ENCODE results near the gene NEO1. TPM values are rescaled to one million over a fixed set of nuclear protein-coding genes. Genes with fewer than 3 reads are reported as not detected.

The NEO1 gene
- polyA plus RNA-seq, 2 of the 4 experiments (the other 2 are of a cell fraction) = 29.1 to 30.3 TPM

GRCh38 chr15:73239564-73240215, 187.4 kb downstream of the NEO1 start:
- CTCF ChIA-PET = interaction anchor here (0.6 to 6.6 kb wide), 21 partner anchors 8 to 542 kb away, joined by 3 to 78 read pairs (median 4); no protein-coding TSS in a partner anchor
- Histone ChIP-seq H3K4me2 (no peak overlapping the region), H3K27ac (no peak overlapping the region), H3K4me1 (no peaks in the 10 kb centered on the region), H3K4me3 (no peak overlapping the region), H3K9me3 (no peaks in the 10 kb centered on the region)
- FAIRE-seq = no peak
- TF ChIP-seq ZFP36 (IDR thresholded peaks at IDR 0.05; ENCODE audit: borderline replicate concordance, partially characterized antibody) = no peak
- no peak for TF ChIP-seq MYC (IDR thresholded peaks at IDR 0.05; ENCODE audit: borderline replicate concordance, low read length)
- TF ChIP-seq RAD21 (conservative IDR thresholded peaks at IDR 0.05 in 1 of 2, IDR thresholded peaks at IDR 0.05 in 1 of 2) = peak; percentile 41 to 50; a peak in 3 of 5 replicates
- peak; percentile 27 for TF ChIP-seq CTCF (IDR thresholded peaks at IDR 0.05)
- TF ChIP-seq CEBPB (IDR thresholded peaks at IDR 0.05) = no peak
- no peak for TF ChIP-seq JUNB (IDR thresholded peaks at IDR 0.05)
- 0 out of 3 replicates have a peak, but pooled peaks have one; percentile 18 for TF ChIP-seq SMC3 (IDR thresholded peaks at IDR 0.05)
- no peak for TF ChIP-seq FOSL2 (IDR thresholded peaks at IDR 0.05)
- TF ChIP-seq FOSL2 (CRISPR knock-in tag; IDR thresholded peaks at IDR 0.05) = no peak
- no peak for TF ChIP-seq RNF2 (IDR thresholded peaks at IDR 0.05; ENCODE audit: borderline replicate concordance, low read depth)
- ATAC-seq = peak; percentile 79 to 85; a peak in 4 of 6 replicates
- POLR2A ChIA-PET = no interaction called here
- DNase-seq (ENCODE audit: low read depth in 1 of 2, low spot score in 1 of 2) = peak in 1 of 2 experiments; percentile 40
- WGBS (ENCODE audit: missing lambda C conversion rate) = 74% methylated on average over 10 of the region's 10 CpGs

DNA sequence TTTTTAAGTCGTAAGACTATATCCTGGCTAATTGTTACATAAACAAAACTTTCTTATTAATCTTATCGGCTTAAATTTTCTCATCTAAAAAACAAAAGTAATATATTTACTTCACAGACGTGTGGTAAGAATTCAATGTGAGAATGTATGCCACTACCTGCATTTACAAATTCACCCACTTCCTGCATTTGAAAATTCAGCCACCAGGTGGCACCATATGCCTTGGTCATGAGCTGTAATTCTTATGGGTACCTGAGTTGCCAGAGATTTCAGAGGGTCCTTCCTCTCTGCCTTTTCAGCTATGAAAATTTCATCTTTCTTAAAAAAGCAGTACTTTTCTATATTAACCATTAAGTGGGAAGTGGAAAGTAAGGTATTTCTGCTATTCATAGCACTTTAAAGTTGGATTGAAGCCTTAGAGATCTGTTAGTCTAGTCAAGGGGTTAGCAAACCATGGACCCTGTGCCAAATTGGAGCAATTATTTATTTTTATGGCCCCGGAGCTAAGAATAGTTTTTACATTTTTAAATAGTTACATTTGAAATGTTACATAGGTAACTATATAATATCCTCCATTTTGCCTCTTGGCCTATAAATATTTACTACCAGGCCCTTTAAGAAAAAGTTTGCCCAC, 188.7 kb downstream of the NEO1 start:
- TF ChIP-seq ZNF302 (CRISPR knock-in tag; IDR thresholded peaks at IDR 0.05) (no peak), RARB (CRISPR knock-in tag; IDR thresholded peaks at IDR 0.05) (no peak), SMC3 (IDR thresholded peaks at IDR 0.05) (peak; percentile 72), CTCF (IDR thresholded peaks at IDR 0.05) (peak; percentile 98), KDM1A (IDR thresholded peaks at IDR 0.05; ENCODE audit: low read depth) (no peak), REST (IDR thresholded peaks at IDR 0.05) (no peak), RAD21 (conservative IDR thresholded peaks at IDR 0.05 in 1 of 2, IDR thresholded peaks at IDR 0.05 in 1 of 2) (peak; percentile 72 to 76), RCOR1 (IDR thresholded peaks at IDR 0.05; ENCODE audit: low read depth, low read length) (no peak)
- H3K4me3 ChIP-seq = no peak overlapping the region
- ATAC-seq (peak; percentile 80 to 86; a peak in 5 of 6 replicates), DNase-seq (ENCODE audit: low read depth in 1 of 2, low spot score in 1 of 2) (peak; percentile 78), FAIRE-seq (peak; percentile 90)
- 17% methylated on average over 4 of the region's 4 CpGs for WGBS (ENCODE audit: missing lambda C conversion rate)
- CTCF ChIA-PET = interaction anchor here (0.6 to 6.6 kb wide), 35 partner anchors 8 to 666 kb away, joined by 3 to 78 read pairs (median 4); no protein-coding TSS in a partner anchor
- no peak overlapping the region for H3K4me2 ChIP-seq
- POLR2A ChIA-PET = no interaction called here
- no peaks in the 10 kb centered on the region for H3K4me1 ChIP-seq
- H3K27ac ChIP-seq = no peak overlapping the region
- no peaks in the 10 kb centered on the region for H3K9me3 ChIP-seq
